H1 (cell line): ENCODE results near the gene TMEM17. TPM values are rescaled to one million over a fixed set of nuclear protein-coding genes. Genes with fewer than 3 reads are reported as not detected.

Source experiments
- CHD2 ChIP-seq: IDR thresholded peaks from 2 replicates; pipeline ENCODE4 v1.6.1; 2012; ENCODE audit warnings: low read length, improper control_type of control experiment
- CHD7 ChIP-seq: fragments of 300-600 bp; sonication (generic); IDR thresholded peaks from 2 replicates; pipeline ENCODE4 v1.7.1; 2012; ENCODE audit warnings: low read length, moderate library complexity, mild to moderate bottlenecking, inconsistent platforms; ENCODE audit not compliant: insufficient replicate concordance
- CREB1 ChIP-seq: IDR thresholded peaks from 2 replicates; pipeline ENCODE4 v1.6.1; 2012; ENCODE audit warnings: inconsistent platforms
- HDAC6 ChIP-seq: IDR thresholded peaks from one replicate; pipeline ENCODE4 v1.7.1; 2012; ENCODE audit warnings: low read depth, mild to moderate bottlenecking, inconsistent platforms, low read length, moderate library complexity
- TAF7 ChIP-seq: optimal IDR thresholded peaks from 2 replicates; pipeline ENCODE3; 2011; ENCODE audit warnings: low read depth, mild to moderate bottlenecking, inconsistent platforms, low read length, moderate library complexity, borderline replicate concordance
- polyA plus RNA-seq, 7 experiments: library from polyadenylated mRNA; depleted of rRNA in 3 of 7; stranded (reverse) in 5 of 7; unstranded in 2 of 7; fragments of >200 nt in 5 of 7; fragments of 200-250 nt in 2 of 7; gene quantifications; 1 replicate in 5 of 7; 2 replicates in 1 of 7; 4 replicates in 1 of 7; pipeline versions ENCODE4 v1.2.1 to v1.2.3, GENCODE V29; 2011 to 2013; ENCODE audit warnings: missing spikeins in 2 of 7, mixed read lengths in 2 of 7
- total RNA-seq: library from RNA; stranded (reverse); fragmentation: NEBNext Ultra II Directional; extraction: Animal tissue kit (Norgen Biotek cat#: 25700); gene quantifications from 2 replicates; pipeline ENCODE4 v1.2.1, GENCODE V29; 2021

Gene TMEM17
- total and polyA plus RNA-seq, 2 of the 8 experiments (the other 6 are each of a cell fraction or from before 2014, with no cell fraction given), result 0.69 to 1.2 TPM

GRCh38 chr2:62464221-62465007, 41.6 kb downstream of the TMEM17 start (continued):
- TF ChIP-seq CHD7 (no peak), TAF7 (no peak), HDAC6 (no peak), CREB1 (no peak), CHD2 (no peak)
